GM12878 (cell line): Measurements from ENCODE around the gene GPR108. TPM values are rescaled to one million over a fixed set of nuclear protein-coding genes. Genes with fewer than 3 reads are reported as not detected.

ENCODE experiments used
- BCLAF1 ChIP-seq: fragments of 450-650 bp; IDR thresholded peaks from 2 replicates; pipeline ENCODE4 v1.6.1; 2017; ENCODE audit warnings: antibody characterized with exemption, mild to moderate bottlenecking, moderate library complexity
- CEBPB ChIP-seq, 2 experiments: fragments of 150-350 bp in 1 of 2; IDR thresholded peaks; 2 replicates each; pipeline ENCODE4 v1.6.1; 2012 to 2014; ENCODE audit warnings: low read depth in 2 of 2, low read length in 2 of 2, borderline replicate concordance in 1 of 2, inconsistent platforms in 1 of 2
- CTCF ChIP-seq, 3 experiments: IDR thresholded peaks in 2 of 3; conservative IDR thresholded peaks in 1 of 3; 2 replicates each; pipeline ENCODE4 v1.5.1; 2011; ENCODE audit warnings: low read depth in 3 of 3, low read length in 3 of 3, mild to moderate bottlenecking in 3 of 3, control low read depth in 2 of 3, moderate library complexity in 2 of 3, inconsistent platforms in 1 of 3, mixed read lengths in 1 of 3; ENCODE audit not compliant: control insufficient read depth in 2 of 3, insufficient read depth in 1 of 3; ENCODE audit errors: extremely low read depth in 1 of 3
- E4F1 ChIP-seq: fragments of 450-650 bp; IDR thresholded peaks from 2 replicates; pipeline ENCODE4 v1.6.1; 2018; ENCODE audit warnings: borderline replicate concordance, mild to moderate bottlenecking; ENCODE audit not compliant: partially characterized antibody
- HDAC6 ChIP-seq: fragments of 200-600 bp; sonication (generic); IDR thresholded peaks from one replicate; pipeline ENCODE4 v1.8.0; 2017; ENCODE audit warnings: antibody characterized with exemption; ENCODE audit not compliant: unreplicated experiment
- IRF5 ChIP-seq: fragments of 450-650 bp; IDR thresholded peaks from 2 replicates; pipeline ENCODE4 v1.6.1; 2017; ENCODE audit warnings: borderline replicate concordance
- PKNOX1 ChIP-seq: fragments of 450-650 bp; IDR thresholded peaks from 2 replicates; pipeline ENCODE4 v1.6.1; 2016; ENCODE audit warnings: mild to moderate bottlenecking
- REST ChIP-seq: IDR thresholded peaks from 2 replicates; pipeline ENCODE4 v1.6.1; 2012; ENCODE audit warnings: mild to moderate bottlenecking, low read depth, low read length
- TCF12 ChIP-seq: IDR thresholded peaks from 2 replicates; pipeline ENCODE4 v1.6.1; 2011; ENCODE audit warnings: low read depth, mild to moderate bottlenecking, low read length
- TCF3 ChIP-seq: IDR thresholded peaks from 2 replicates; pipeline ENCODE4 v1.6.1; 2012; ENCODE audit warnings: low read depth, mild to moderate bottlenecking, low read length, borderline replicate concordance; ENCODE audit not compliant: insufficient read depth
- YBX1 ChIP-seq: fragments of 450-650 bp; IDR thresholded peaks from 2 replicates; pipeline ENCODE4 v1.6.1; 2016; ENCODE audit warnings: antibody characterized with exemption
- ZBED1 ChIP-seq: IDR thresholded peaks from 2 replicates; pipeline ENCODE4 v1.6.1; 2016; ENCODE audit warnings: borderline replicate concordance
- ZNF207 ChIP-seq: fragments of 450-650 bp; IDR thresholded peaks from 2 replicates; pipeline ENCODE4 v1.6.1; 2014; ENCODE audit warnings: antibody characterized with exemption, mild to moderate bottlenecking, borderline replicate concordance
- polyA plus RNA-seq, 11 experiments: library from polyadenylated mRNA; depleted of rRNA in 4 of 11; unstranded in 6 of 11; stranded (reverse) in 5 of 11; fragments of >200 nt; fragmentation: Nextera tagmentation in 4 of 11; fragmentation: Illumina TruSeq in 1 of 11; extraction: Ambion mirVana in 4 of 11; extraction: Trizol in 1 of 11; gene quantifications; 1 replicate in 1 of 11; 2 replicates in 10 of 11; pipeline versions ENCODE4 v1.2.1 to v1.2.3, GENCODE V29; 2011 to 2016; ENCODE audit warnings: inconsistent platforms in 2 of 11, missing spikeins in 2 of 11, low read depth in 1 of 11
- total RNA-seq, 4 experiments: library from RNA; depleted of rRNA in 3 of 4; stranded (reverse); fragments of >200 nt in 3 of 4; fragmentation: Illumina TruSeq in 1 of 4; extraction: Trizol in 1 of 4; gene quantifications; 2 replicates each; pipeline versions ENCODE4 v1.2.1 to v1.2.3, GENCODE V29; 2013 to 2021

The GPR108 gene
- total and polyA plus RNA-seq, 10 of the 15 experiments (the other 5 are each of a cell fraction or from before 2014, with no cell fraction given) = 4.4 to 87.2 (median 57.1) TPM

GRCh38 chr19:6717441-6717971 is 19.9 kb downstream of the GPR108 start (continued):
- TF ChIP-seq TCF12 (no peak), E4F1 (peak; percentile 39), CEBPB (IDR thresholded peaks at IDR 0.05; ENCODE audit: borderline replicate concordance in 1 of 2, low read depth in 2 of 2, low read length in 2 of 2) (no peak), TCF3 (no peak), BCLAF1 (no peak), PKNOX1 (peak; percentile 18; the same call in 1 of the 2 replicates), CTCF (IDR thresholded peaks at IDR 0.05 in 2 of 3, conservative IDR thresholded peaks at IDR 0.05 in 1 of 3; ENCODE audit: control insufficient read depth in 2 of 3, extremely low read depth in 1 of 3, insufficient read depth in 1 of 3, low read depth in 3 of 3, low read length in 3 of 3) (no peak), ZNF207 (no peak), HDAC6 (no peak), YBX1 (no peak), REST (no peak), IRF5 (no peak), ZBED1 (no peak)
